ENCODE data around the gene STX16. TPM values are rescaled to one million over a fixed set of nuclear protein-coding genes. Genes with fewer than 3 reads are reported as not detected.

Gene STX16
- total and polyA plus RNA-seq, 2 of the 13 experiments (the other 11 are each of a cell fraction or from before 2014, with no cell fraction given) = 28.0 to 72.7 TPM

DNA sequence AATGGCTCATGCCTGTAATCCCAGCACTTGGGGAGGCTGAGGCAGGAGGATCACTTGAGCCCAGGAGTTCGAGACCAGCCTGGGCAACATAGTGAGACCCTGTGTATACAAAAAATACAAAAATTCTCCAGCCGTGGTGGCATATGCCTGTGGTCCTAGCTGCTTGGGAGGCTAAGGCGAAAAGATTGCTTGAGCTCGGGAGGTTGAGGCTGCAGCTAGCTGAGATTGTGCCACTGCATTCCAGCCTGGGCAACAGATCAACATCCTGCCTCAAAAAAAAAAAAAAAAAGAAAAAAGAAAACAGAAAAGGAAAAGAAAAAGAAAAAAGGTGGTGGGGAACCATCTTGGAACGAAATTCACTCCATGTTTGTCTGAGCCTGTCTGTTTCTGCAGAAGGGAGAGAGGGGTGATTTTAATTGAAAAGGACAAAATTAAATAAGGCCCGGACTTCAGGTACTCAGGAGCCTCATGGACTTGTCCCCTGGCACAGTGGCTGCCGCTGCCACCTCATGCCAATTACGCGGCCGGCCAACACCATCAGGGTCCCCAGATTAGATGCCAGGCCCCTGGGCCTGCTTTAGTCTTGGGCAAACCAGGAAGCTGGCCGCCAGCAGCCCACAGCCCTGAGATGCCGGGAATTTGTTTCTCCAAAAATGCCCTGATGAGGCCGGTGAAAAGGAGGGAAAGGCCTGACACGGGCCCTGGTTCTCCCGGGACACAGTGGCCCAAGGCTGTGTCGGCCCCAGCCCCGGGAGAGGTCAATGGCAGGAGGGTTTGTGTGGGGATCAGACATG, 37.8 kb upstream of the STX16 start:
- no TSS peak for BruUV-seq (replicated peaks)
- DNase-seq (ENCODE audit: low spot score) (no peak), FAIRE-seq (no peak), ATAC-seq (no peak)
- H3K79me2 ChIP-seq (ENCODE audit: insufficient read depth, low read length) = no peaks in the 10 kb centered on the region
- no peaks in the 10 kb centered on the region for H3K36me3 ChIP-seq (replicated peaks in 1 of 2; ENCODE audit: control insufficient read depth in 1 of 2, insufficient read depth in 2 of 2, low read length in 2 of 2)
- no peak overlapping the region for H2AFZ ChIP-seq (ENCODE audit: low read length)
- intact Hi-C loops (cut with micrococcal nuclease; ENCODE audit: unreplicated experiment) = no loop called here
- no peak for TF ChIP-seq BRCA1 (CRISPR knock-in tag; IDR thresholded peaks at IDR 0.05)
- TF ChIP-seq GATAD1 (CRISPR knock-in tag; IDR thresholded peaks at IDR 0.05) = no peak
- TF ChIP-seq, protein P1, sequence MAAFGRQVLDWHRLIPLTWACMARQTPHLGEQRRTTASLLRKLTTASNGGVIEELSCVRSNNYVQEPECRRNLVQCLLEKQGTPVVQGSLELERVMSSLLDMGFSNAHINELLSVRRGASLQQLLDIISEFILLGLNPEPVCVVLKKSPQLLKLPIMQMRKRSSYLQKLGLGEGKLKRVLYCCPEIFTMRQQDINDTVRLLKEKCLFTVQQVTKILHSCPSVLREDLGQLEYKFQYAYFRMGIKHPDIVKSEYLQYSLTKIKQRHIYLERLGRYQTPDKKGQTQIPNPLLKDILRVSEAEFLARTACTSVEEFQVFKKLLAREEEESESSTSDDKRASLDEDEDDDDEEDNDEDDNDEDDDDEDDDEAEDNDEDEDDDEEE (CRISPR knock-in tag; IDR thresholded peaks at IDR 0.05) = no peak
- TF ChIP-seq RBM22 (optimal IDR thresholded peaks at IDR 0.05; ENCODE audit: low read length) = no peak
- TF ChIP-seq POLR2A (IDR thresholded peaks at IDR 0.05; ENCODE audit: insufficient read depth in 1 of 2, low read depth in 2 of 2, low read length in 2 of 2) = no peak
- TF ChIP-seq MAF1 (CRISPR knock-in tag; IDR thresholded peaks at IDR 0.05; ENCODE audit: borderline replicate concordance) = no peak
- no peak for TF ChIP-seq SMARCC2 (IDR thresholded peaks at IDR 0.05)
- no peak for TF ChIP-seq HNRNPH1 (optimal IDR thresholded peaks at IDR 0.05; ENCODE audit: low read depth, low read length)
- TF ChIP-seq, protein P2, sequence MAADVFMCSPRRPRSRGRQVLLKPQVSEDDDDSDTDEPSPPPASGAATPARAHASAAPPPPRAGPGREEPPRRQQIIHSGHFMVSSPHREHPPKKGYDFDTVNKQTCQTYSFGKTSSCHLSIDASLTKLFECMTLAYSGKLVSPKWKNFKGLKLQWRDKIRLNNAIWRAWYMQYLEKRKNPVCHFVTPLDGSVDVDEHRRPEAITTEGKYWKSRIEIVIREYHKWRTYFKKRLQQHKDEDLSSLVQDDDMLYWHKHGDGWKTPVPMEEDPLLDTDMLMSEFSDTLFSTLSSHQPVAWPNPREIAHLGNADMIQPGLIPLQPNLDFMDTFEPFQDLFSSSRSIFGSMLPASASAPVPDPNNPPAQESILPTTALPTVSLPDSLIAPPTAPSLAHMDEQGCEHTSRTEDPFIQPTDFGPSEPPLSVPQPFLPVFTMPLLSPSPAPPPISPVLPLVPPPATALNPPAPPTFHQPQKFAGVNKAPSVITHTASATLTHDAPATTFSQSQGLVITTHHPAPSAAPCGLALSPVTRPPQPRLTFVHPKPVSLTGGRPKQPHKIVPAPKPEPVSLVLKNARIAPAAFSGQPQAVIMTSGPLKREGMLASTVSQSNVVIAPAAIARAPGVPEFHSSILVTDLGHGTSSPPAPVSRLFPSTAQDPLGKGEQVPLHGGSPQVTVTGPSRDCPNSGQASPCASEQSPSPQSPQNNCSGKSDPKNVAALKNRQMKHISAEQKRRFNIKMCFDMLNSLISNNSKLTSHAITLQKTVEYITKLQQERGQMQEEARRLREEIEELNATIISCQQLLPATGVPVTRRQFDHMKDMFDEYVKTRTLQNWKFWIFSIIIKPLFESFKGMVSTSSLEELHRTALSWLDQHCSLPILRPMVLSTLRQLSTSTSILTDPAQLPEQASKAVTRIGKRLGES (CRISPR knock-in tag; IDR thresholded peaks at IDR 0.05; ENCODE audit: borderline replicate concordance) = no peak
- ChIA-PET POLR2A (no interaction called here), CTCF (ENCODE audit: low intra/inter-chr PET ratio, low total read pairs) (no interaction called here)
- no peaks in the 10 kb centered on the region for H4K20me1 ChIP-seq (ENCODE audit: insufficient read depth, low read length)
- no peak overlapping the region for H3K27ac ChIP-seq (ENCODE audit: extremely low read length, insufficient read depth, low read length)
- in situ Hi-C loops (cut with HindIII; ENCODE audit: extremely low pct_ligation_motif_present, low pct_unique_long_range_greater_than_20kb) = no loop called here
- H3K27me3 ChIP-seq (ENCODE audit: control insufficient read depth in 1 of 2, insufficient read depth in 2 of 2, low read length in 2 of 2) = peaks cover 43 to 95% of the 10 kb centered on the region in 2 experiments
- 26% methylated on average over 15 of the region's 17 CpGs for WGBS (ENCODE audit: low lambda C conversion rate)
- H3K4me2 ChIP-seq (ENCODE audit: low read depth, low read length) = no peak overlapping the region
- H3K9me3 ChIP-seq (ENCODE audit: low read length) = no peaks in the 10 kb centered on the region
- H3K4me3 ChIP-seq (replicated peaks in 1 of 3; ENCODE audit: insufficient read depth in 1 of 3, low read depth in 2 of 3, low read length in 3 of 3) = no peak overlapping the region
- H3K4me1 ChIP-seq (ENCODE audit: insufficient read depth, low read length) = no peaks in the 10 kb centered on the region
- no peak overlapping the region for H3K9ac ChIP-seq (ENCODE audit: insufficient read depth, low read depth, low read length)
